ENCODE results near the gene ARHGAP6.

GRCh38 chrX:11546917-11547316 is 118.8 kb downstream of the ARHGAP6 start:
- no peak for TF ChIP-seq ZNF274 (IDR thresholded peaks at IDR 0.05; ENCODE audit: low read depth, low read length)
- no peak for TF ChIP-seq YY1 (IDR thresholded peaks at IDR 0.05; ENCODE audit: insufficient read depth, insufficient read length)
- TF ChIP-seq SUZ12 (IDR thresholded peaks at IDR 0.05; ENCODE audit: extremely low read depth, insufficient read depth, insufficient read length), result no peak
